ENCODE results near the gene AKAP9.
"Not testable (repeated sequence)": the region's sequence is repeated elsewhere in the genome, so short reads cannot be mapped to it uniquely, and the experiment has no call there.

The AKAP9 gene

GRCh38 chr7:91946549-91946948, 5.9 kb downstream of the AKAP9 start:
- no peak for DNase-seq

- no peak for DNase-seq
Observed at GRCh38 chr7:91947948-91948347, 7.3 kb downstream of the AKAP9 start.

- no peak for DNase-seq
Observed at GRCh38 chr7:91949221-91950009, 8.8 kb downstream of the AKAP9 start.

GRCh38 chr7:91953618-91954017, 13.0 kb downstream of the AKAP9 start:
- no peak for DNase-seq

- DNase-seq: not testable (repeated sequence)
Observed at GRCh38 chr7:91956464-91956863, 15.8 kb downstream of the AKAP9 start.

- DNase-seq: no peak
Observed at GRCh38 chr7:91957232-91957631, 16.6 kb downstream of the AKAP9 start.

GRCh38 chr7:91957823-91958222, 17.2 kb downstream of the AKAP9 start:
- no peak for DNase-seq

GRCh38 chr7:91959023-91959422, 18.4 kb downstream of the AKAP9 start:
- DNase-seq: no peak

- DNase-seq: no peak
Observed at GRCh38 chr7:91961816-91962215, 21.2 kb downstream of the AKAP9 start.

GRCh38 chr7:91962419-91962818, 21.8 kb downstream of the AKAP9 start:
- no peak for DNase-seq

- DNase-seq: not testable (repeated sequence)
Observed at GRCh38 chr7:91967513-91967912, 26.9 kb downstream of the AKAP9 start.

GRCh38 chr7:91973639-91974038, 33.0 kb downstream of the AKAP9 start:
- DNase-seq: no peak

GRCh38 chr7:91974066-91974465, 33.4 kb downstream of the AKAP9 start:
- DNase-seq: no peak

GRCh38 chr7:91976743-91977142, 36.1 kb downstream of the AKAP9 start:
- DNase-seq: no peak

- no peak for DNase-seq
Observed at GRCh38 chr7:91979590-91979989, 38.9 kb downstream of the AKAP9 start.

GRCh38 chr7:91982352-91982751, 41.7 kb downstream of the AKAP9 start:
- DNase-seq: not testable (repeated sequence)

GRCh38 chr7:91988213-91988612, 47.6 kb downstream of the AKAP9 start:
- no peak for DNase-seq

GRCh38 chr7:91993976-91994375, 53.3 kb downstream of the AKAP9 start:
- DNase-seq: no peak

- no peak for DNase-seq
Observed at GRCh38 chr7:91995391-91996105, 54.9 kb downstream of the AKAP9 start.

GRCh38 chr7:91999631-92000565, 59.2 kb downstream of the AKAP9 start:
- DNase-seq: no peak

- DNase-seq: no peak
Observed at GRCh38 chr7:92002720-92003119, 62.1 kb downstream of the AKAP9 start.

GRCh38 chr7:92006046-92006445, 65.4 kb downstream of the AKAP9 start:
- no peak for DNase-seq

GRCh38 chr7:92010215-92010614, 69.6 kb downstream of the AKAP9 start:
- DNase-seq: no peak

Measured in stimulated activated CD4-positive, alpha-beta T cell treated with anti-CD3 and anti-CD28 coated beads, Interleukin-2, amount 100 ng/mL, for 48 hours (primary cell).